Fibroblast of lung (primary cell): ENCODE measurements around the gene HASPIN. TPM values are rescaled to one million over a fixed set of nuclear protein-coding genes. Genes with fewer than 3 reads are reported as not detected.

Experiments used
- DNase-seq, 2 donors: peaks; one replicate each; pipeline versions ENCODE4 v3.0.0 to v3.0.0-alpha.2; 2010; ENCODE audit warnings: low read depth in 2 of 2
- H2AFZ ChIP-seq: 2 replicates; pipeline ENCODE4 v1.5.1; 2012; ENCODE audit warnings: low read length, control low read depth, inconsistent platforms
- H3K27ac ChIP-seq: 2 replicates; pipeline ENCODE4 v1.5.1; 2011; ENCODE audit warnings: low read length, control low read depth; ENCODE audit not compliant: insufficient read depth
- H3K27me3 ChIP-seq: 2 replicates; pipeline ENCODE4 v1.5.1; 2011; ENCODE audit warnings: mild to moderate bottlenecking, low read length; ENCODE audit not compliant: control insufficient read depth, insufficient read depth
- H3K36me3 ChIP-seq: 2 replicates; pipeline ENCODE4 v1.5.1; 2011; ENCODE audit warnings: low read length; ENCODE audit not compliant: control insufficient read depth, insufficient read depth
- H3K4me1 ChIP-seq: 2 replicates; pipeline ENCODE4 v1.5.1; 2011; ENCODE audit warnings: low read length; ENCODE audit not compliant: control insufficient read depth, insufficient read depth; ENCODE audit errors: extremely low read depth
- H3K4me2 ChIP-seq: 2 replicates; pipeline ENCODE4 v1.5.1; 2011; ENCODE audit warnings: low read length, control low read depth; ENCODE audit not compliant: insufficient read depth; ENCODE audit errors: extremely low read depth
- H3K4me3 ChIP-seq, 4 experiments: fragments of 200-600 bp in 1 of 4; sonication (generic) in 1 of 4; replicated peaks in 1 of 4; 2 replicates each; pipeline ENCODE4 v1.5.1; 2011 to 2016; ENCODE audit warnings: low read length in 4 of 4, low read depth in 3 of 4, mild to moderate bottlenecking in 3 of 4, control low read depth in 2 of 4, inconsistent platforms in 1 of 4, mixed read lengths in 1 of 4; ENCODE audit not compliant: insufficient read depth in 1 of 4; ENCODE audit errors: control extremely low read depth in 1 of 4
- H3K79me2 ChIP-seq: 2 replicates; pipeline ENCODE4 v1.5.1; 2012; ENCODE audit warnings: mild to moderate bottlenecking, low read length, inconsistent platforms; ENCODE audit not compliant: control insufficient read depth, insufficient read depth
- H3K9ac ChIP-seq: 2 replicates; pipeline ENCODE4 v1.5.1; 2011; ENCODE audit warnings: mild to moderate bottlenecking, low read length, control low read depth; ENCODE audit not compliant: insufficient read depth
- H3K9me3 ChIP-seq: 2 replicates; pipeline ENCODE4 v1.5.1; 2012; ENCODE audit warnings: low read depth, low read length; ENCODE audit not compliant: control insufficient read depth, insufficient read depth
- H4K20me1 ChIP-seq: 2 replicates; pipeline ENCODE4 v1.5.1; 2011; ENCODE audit warnings: low read length; ENCODE audit not compliant: control insufficient read depth, insufficient read depth; ENCODE audit errors: extremely low read depth
- CTCF ChIP-seq, 2 donors: IDR thresholded peaks in 1 of 2; conservative IDR thresholded peaks in 1 of 2; 1 replicate in 1 of 2; 2 replicates in 1 of 2; pipeline ENCODE4 v1.5.1; 2011 to 2012; ENCODE audit warnings: low read length in 2 of 2, control low read depth in 1 of 2, inconsistent platforms in 1 of 2, low read depth in 1 of 2, mild to moderate bottlenecking in 1 of 2
- EZH2 ChIP-seq: IDR thresholded peaks from 2 replicates; pipeline ENCODE4 v1.5.1; 2012; ENCODE audit warnings: low read length, control low read depth, mild to moderate bottlenecking; ENCODE audit errors: missing control alignments
- polyA plus RNA-seq, 2 donors: library from polyadenylated mRNA; depleted of rRNA in 1 of 2; stranded (reverse) in 1 of 2; unstranded in 1 of 2; fragments of >200 nt; gene quantifications; 2 replicates each; pipeline ENCODE4 v1.2.1, GENCODE V29; 2011 to 2012; ENCODE audit warnings: missing spikeins in 1 of 2
- total RNA-seq: library from RNA; depleted of rRNA; stranded (reverse); fragments of >200 nt; gene quantifications from 2 replicates; pipeline ENCODE4 v1.2.1, GENCODE V29; 2014

Gene HASPIN
- total and polyA plus RNA-seq, 2 donors (not counting 1 experiment from before 2014, with no cell fraction given), result 1.5 to 2.0 TPM

DNA sequence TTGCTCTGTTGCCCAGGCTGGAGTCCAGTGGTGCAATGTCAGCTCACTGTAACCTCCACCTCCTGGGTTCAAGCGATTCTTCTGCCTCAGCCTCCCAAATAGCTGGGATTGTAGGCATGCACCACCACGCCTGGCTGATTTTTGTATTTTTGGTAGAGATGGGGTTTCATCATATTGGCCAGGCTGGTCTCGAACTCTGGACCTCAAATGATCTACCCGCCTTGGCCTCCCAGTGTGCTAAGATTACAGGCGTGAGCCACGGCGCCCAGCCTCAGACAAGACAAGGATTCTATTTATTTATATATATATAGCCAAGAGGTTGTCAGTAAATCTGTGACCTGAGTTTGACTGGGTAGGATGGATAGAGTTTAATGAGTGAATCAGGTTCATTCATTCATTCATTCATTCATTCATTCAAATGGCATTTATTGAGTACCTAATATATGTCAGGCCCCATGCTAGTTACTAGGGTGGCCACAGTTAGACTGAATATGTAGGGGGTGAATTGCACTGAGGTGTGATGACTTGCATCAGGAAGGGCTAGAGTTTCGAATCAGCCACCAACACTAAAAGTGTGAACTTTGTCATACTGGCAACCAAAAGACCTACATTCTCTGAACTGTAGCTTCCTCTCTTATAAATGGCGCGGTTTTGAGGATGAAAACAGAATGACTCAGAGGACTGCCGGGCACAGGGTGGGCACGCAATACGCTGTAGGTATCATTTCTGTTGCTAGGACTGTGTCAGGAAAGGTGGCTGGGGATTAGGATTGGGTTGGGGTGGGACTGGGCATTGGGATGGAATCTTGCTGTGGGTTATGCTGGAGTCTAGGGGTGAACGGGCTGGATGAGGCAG lies 39.4 kb downstream of the HASPIN start:
- DNase-seq, result no peak
- no peaks in the 10 kb centered on the region for H3K4me1 ChIP-seq
- H2AFZ ChIP-seq, result no peak overlapping the region
- H3K9me3 ChIP-seq, result no peaks in the 10 kb centered on the region
- TF ChIP-seq CTCF (conservative IDR thresholded peaks at IDR 0.05 in 1 of 2, IDR thresholded peaks at IDR 0.05 in 1 of 2; ENCODE audit: low read depth in 1 of 2, low read length in 2 of 2) (no peak), EZH2 (no peak)
- no peaks in the 10 kb centered on the region for H3K79me2 ChIP-seq
- peaks cover 2% of the 10 kb centered on the region for H3K27me3 ChIP-seq
- H3K36me3 ChIP-seq, result no peaks in the 10 kb centered on the region
- no peak overlapping the region for H3K9ac ChIP-seq
- no peak overlapping the region for H3K4me2 ChIP-seq
- no peak overlapping the region for H3K4me3 ChIP-seq
- H4K20me1 ChIP-seq, result no peaks in the 10 kb centered on the region
- no peak overlapping the region for H3K27ac ChIP-seq

GRCh38 chr17:3763777-3764170 lies 40.1 kb downstream of the HASPIN start:
- Histone ChIP-seq H2AFZ (no peak overlapping the region), H3K27me3 (peaks cover 2% of the 10 kb centered on the region), H3K36me3 (no peaks in the 10 kb centered on the region), H3K9ac (no peak overlapping the region), H3K4me2 (no peak overlapping the region), H4K20me1 (no peaks in the 10 kb centered on the region), H3K4me3 (no peak overlapping the region), H3K4me1 (no peaks in the 10 kb centered on the region), H3K79me2 (no peaks in the 10 kb centered on the region), H3K9me3 (no peaks in the 10 kb centered on the region), H3K27ac (no peak overlapping the region)
- no peak for TF ChIP-seq EZH2
- TF ChIP-seq CTCF (conservative IDR thresholded peaks at IDR 0.05 in 1 of 2, IDR thresholded peaks at IDR 0.05 in 1 of 2; ENCODE audit: low read depth in 1 of 2, low read length in 2 of 2), result no peak
- DNase-seq, result peak in 1 of 2 donors; percentile 28

DNA sequence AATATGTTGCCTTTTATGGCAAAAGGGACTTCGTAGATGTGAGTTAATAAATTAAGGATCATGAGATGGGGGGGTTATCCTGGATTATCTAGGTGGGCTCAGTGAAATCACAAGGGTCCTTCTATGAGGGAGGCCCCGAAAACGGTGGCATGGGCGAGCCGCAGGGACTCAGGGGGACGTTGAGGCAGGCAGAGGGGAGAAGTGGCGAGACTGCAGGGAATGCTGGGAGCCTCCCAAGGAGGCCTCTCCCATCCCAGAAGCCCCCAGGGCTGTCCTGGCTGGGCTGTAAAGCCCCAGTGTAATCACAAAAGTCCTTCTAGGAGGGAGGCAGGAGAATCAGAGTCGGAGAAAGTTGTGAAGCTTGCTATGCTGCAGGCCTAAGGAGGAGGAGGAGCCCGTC lies 42.3 kb downstream of the HASPIN start:
- no peak overlapping the region for H2AFZ ChIP-seq
- no peak overlapping the region for H3K4me3 ChIP-seq
- H3K4me2 ChIP-seq, result no peak overlapping the region
- no peak overlapping the region for H3K9ac ChIP-seq
- no peaks in the 10 kb centered on the region for H3K36me3 ChIP-seq
- H3K4me1 ChIP-seq, result no peaks in the 10 kb centered on the region
- DNase-seq, result no peak
- no peak overlapping the region for H3K27ac ChIP-seq
- peaks cover 7% of the 10 kb centered on the region for H3K27me3 ChIP-seq
- no peak for TF ChIP-seq CTCF (conservative IDR thresholded peaks at IDR 0.05 in 1 of 2, IDR thresholded peaks at IDR 0.05 in 1 of 2; ENCODE audit: low read depth in 1 of 2, low read length in 2 of 2)
- TF ChIP-seq EZH2, result no peak
- H3K9me3 ChIP-seq, result no peaks in the 10 kb centered on the region
- H3K79me2 ChIP-seq, result no peaks in the 10 kb centered on the region
- no peaks in the 10 kb centered on the region for H4K20me1 ChIP-seq
